SKM-1 treated with dmso at 0.1 percent for 144 hours (cell line): Measurements from ENCODE around the gene CFAP20.
"Not testable (repeated sequence)": the region's sequence is repeated elsewhere in the genome, so short reads cannot be mapped to it uniquely, and the experiment has no call there.

Experiments
- DNase-seq: peaks from one replicate; lab custom pipeline; 2025; ENCODE audit not compliant: unreplicated experiment; lab: John Stamatoyannopoulos, UW

The CFAP20 gene

DNA sequence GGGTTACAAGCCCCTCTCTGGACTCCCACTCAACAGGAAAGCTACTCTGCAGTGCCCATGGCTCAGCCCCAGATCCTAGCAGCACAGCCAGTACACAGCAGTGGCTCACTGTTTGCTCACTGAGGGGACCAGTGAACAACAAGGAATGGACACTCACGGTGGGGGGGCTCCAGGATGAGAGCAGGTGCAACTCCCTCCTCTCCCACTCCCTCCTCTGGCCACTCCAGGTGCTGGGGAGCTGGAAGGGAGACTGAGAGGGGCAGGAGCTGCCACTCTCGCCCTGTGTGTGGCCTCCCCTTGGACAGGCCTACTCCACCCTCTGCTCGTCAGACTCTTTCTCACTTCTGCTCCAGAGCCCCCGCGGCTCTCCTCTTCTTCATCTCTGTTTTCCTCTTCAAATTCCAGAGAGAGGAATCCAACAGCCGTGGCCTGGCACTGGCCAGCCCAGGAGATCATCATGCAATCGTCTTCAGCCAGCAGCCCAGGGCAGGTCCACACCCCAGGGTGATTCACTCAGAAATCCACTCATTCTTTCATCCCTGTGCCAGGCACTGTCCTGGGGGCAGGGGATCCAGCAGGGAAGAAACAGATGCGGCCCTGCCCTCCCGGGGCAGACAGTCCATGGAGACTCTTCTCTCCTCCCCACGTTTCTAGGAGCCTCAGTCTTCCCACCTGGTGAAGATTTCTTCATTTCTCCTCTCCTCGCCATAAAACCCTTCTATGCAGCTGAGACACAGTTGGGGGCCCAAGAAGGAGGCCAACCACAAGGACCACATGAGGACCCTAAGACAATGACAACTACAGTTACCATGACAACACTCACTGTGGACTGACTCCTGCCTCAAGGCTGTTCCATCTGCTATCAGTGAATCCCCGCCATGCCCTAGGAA is 30.7 kb downstream of the CFAP20 start:
- no peak for DNase-seq

DNA sequence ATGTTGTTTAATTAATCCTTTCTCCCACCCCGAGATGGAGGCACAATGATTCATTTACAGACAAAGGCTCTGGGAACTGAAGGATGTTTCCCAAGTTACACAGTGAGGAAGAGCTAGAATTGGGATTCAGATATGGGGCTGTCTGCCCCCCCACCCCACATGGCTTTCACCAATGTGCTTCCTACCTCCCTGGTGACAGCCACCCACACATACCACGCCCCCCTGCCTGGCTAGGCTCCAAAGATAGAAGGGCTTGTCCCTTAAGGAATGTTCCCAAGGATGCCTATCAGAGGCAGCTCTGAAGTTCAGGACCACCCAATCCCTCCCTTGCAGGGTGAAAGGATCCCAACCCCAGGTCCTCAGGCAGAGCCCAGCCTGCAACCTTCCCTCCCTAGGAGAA is 32.9 kb downstream of the CFAP20 start:
- no peak for DNase-seq

DNA sequence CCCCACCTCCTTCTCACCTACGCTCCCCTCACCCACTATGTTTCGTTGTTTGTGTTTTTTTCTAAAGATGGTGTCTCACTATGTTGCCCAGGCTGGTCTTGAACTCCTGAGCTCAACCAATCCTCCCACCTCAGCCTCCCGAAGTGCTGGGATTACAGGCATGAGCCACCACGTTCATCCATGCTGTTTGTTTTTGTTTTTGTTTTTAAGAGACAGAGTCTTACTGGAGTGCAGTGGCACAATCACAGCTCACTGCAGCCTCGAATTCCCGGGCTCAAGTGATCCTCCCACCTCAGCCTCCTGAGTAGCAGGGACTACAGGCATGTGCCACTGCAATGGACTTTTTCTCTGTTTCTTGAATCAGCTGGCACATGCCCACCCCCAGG is 33.6 kb downstream of the CFAP20 start:
- not testable (repeated sequence) for DNase-seq

- no peak for DNase-seq
Measured at GRCh38 chr16:58094791-58095574, 34.2 kb downstream of the CFAP20 start.

DNA sequence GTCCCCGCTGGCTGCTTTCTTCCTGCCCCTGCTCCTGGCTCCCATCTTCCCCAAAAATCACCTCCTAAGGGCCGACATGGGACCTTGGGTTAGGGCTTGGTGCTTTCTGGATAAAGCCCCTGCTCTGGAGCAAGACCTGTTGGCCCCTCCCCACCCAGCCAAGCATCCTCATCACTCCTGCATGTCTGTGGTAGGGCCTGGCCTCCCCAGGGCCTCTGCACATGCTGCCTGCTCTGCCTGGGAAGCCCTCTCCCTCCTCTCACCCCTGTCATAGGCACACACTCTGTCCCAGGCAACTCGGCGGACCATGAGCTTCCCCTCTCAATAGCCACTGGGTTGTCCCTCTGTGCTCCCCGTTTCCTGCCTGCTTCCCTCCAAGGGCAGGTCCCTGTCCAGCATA is 35.2 kb downstream of the CFAP20 start:
- no peak for DNase-seq

DNA sequence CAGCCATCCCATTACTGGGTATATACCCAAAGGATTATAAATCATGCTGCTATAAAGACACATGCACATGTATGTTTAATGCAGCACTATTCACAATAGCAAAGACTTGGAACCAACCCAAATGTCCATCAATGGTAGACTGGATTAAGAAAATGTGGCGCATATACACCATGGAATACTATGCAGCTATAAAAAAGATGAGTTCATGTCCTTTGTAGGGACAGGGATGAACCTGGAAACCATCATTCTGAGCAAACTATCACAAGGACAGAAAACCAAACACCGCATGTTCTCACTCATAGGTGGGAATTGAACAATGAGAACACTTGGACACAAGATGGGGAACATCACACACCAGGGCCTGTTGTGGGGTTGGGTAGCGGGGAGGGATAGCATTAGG is 38.8 kb downstream of the CFAP20 start:
- DNase-seq: not testable (repeated sequence)

DNA sequence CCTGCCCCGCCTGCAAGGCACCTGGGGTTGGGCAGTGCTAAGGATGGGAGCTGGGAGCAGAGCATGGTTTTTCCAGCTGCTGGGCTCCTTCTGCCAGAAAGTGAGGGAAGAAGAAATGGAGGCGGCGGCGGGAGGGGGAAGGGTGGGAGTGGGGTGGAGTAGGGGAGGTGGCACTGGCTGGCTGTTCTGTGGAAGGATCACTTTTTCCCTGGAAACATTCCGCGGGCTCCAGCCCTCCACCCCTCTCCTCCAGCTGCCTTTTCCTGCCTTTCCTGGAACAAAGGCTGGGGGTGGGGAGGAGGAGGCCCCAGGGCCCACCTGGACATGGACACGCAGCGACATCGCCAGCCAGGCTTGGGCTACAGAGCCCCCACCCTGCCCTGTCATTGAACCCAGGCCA is 41.1 kb downstream of the CFAP20 start:
- DNase-seq: no peak

- no peak for DNase-seq
Measured at GRCh38 chr16:58087209-58087913, 41.8 kb downstream of the CFAP20 start.

DNA sequence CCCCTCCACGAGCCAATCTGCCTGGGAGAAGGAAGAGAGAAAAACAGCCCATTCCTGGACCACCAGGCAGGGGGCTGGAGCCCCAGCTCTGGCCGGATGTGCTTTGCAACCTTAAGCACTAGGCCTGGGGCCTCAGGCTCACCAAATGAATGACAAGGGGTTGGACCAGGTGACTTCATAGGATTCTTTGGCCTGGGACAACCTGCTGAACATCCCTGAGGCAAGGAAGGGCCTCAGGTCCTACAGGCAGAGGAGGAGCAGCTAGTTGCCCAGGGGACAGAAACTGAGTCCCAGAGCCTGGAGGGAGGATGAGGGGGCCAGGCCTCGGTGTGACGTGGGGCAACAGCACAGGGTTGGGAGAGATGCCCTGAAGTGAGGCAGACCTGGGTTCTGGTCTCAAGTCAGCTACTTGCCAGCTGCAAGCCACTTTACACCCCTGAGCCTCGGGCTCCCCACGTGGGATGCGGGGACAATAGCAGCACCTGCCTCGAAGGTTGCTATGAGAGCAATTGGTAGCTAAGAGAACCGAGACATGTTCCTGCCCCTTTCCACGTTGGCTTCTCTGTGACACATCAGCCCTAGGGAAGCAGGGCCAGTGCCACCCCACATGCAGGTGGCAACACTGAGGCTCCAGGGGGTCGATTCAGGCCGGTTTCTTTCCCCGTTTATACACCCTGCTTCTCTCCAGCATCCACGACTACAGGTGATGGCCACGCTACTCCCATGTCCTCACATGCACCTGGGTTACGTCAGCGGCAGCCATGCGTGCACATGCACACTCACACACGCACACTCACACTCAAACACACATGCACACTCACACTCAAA is 42.6 kb downstream of the CFAP20 start:
- DNase-seq: no peak

- DNase-seq: no peak
Measured at GRCh38 chr16:58085584-58086251, 43.5 kb downstream of the CFAP20 start.

DNA sequence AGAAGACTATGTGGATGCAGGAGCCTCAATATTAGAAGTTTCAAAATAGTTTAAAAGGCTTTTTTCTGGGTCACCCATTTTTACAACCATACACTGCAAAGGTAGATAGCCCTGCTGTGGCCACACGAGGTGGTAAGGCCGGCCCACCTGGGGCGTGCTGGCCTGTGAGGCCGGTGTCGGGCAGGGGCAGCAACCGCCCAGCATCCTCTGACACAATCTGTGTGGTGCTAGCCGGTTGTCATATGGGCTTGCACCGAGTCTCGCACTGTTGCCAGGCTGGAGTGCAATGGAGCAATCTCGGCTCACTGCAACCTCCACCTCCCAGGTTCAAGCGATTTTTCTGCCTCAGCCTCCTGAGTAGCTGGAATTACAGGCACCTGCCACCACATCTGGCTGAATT is 44.0 kb downstream of the CFAP20 start:
- DNase-seq: no peak

DNA sequence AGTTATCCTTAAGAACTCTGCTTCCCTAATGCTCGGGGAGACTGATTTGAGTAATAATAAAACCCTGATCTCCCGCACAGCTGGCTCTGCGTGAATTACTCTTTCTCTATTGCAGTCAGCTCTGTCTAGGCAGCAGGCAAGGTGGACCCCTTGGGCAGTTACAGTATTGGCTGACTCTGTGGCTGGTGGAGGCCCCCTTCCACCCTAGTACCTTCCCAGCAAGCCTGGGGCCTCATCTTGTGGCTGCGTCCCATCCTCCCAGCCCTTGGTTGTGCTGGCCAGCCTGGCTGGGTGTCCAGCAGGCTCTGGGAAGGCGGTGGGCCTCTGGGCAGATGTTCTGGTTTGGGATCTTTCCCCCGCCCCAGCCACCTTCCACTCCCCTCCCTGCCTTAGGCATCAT is 44.5 kb downstream of the CFAP20 start:
- no peak for DNase-seq

GRCh38 chr16:58082381-58082780 is 46.8 kb downstream of the CFAP20 start:
- no peak for DNase-seq

DNA sequence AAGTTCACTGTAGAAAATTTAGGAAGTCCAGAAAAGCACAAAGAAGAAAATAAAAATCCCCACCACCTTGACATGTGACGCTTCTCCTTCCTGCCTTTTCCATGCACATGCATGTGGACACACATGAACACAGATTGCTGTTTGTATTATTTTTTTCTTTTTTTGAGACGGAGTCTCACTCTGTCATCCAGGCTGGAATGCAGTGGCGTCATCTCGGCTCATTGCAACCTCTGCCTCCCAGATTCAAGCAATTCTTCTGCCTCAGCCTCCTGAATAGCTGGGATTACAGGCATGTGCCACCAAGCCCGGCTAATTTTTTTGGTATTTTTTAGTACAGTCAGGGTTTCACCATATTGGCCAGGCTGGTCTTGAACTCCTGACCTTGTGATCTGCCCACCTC is 48.5 kb downstream of the CFAP20 start:
- not testable (repeated sequence) for DNase-seq

DNA sequence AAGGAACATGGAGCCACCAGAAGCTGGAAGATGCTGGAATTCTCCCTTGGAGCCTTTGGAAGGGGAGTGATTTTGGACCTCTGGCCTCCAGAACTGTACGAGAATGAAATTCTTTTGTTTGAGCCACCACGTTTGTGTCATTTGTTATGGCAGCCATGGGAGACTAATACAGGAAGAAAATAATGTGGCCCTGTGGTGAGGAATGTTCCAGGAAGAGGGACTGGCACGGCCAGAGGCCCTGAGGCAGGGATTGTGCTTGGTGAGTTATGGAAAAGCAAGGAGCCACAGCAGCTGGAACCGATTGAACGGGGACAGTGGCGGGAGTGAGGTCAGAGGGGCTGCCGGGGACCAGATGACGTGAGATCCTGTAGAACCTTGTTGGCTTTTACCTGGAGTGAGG is 51.4 kb downstream of the CFAP20 start:
- DNase-seq: no peak

- no peak for DNase-seq
Measured at GRCh38 chr16:58076514-58076913, 52.7 kb downstream of the CFAP20 start.

- DNase-seq: no peak
Measured at GRCh38 chr16:58074657-58075056, 54.5 kb downstream of the CFAP20 start.

GRCh38 chr16:58073086-58073485 is 56.1 kb downstream of the CFAP20 start:
- not testable (repeated sequence) for DNase-seq

GRCh38 chr16:58072134-58072533 is 57.0 kb downstream of the CFAP20 start:
- not testable (repeated sequence) for DNase-seq

DNA sequence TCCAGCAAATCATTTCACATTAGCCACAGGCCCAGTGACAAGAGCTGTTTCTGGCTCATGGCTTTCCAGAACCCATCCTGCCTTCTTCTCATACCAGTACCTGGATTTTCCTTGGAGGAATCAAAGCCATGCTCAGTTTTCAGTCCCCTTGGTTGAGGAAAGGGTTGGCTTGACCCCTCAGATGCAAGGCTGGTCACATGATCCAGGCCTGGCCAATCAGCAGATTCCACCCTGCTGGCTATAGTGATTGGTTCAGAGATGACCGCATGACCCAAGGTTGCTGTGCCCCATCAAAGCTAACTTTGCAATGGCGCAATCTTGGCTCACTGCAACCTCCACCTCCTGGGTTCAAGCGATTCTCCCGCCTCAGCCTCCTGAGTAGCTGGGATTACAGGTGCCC is 58.6 kb downstream of the CFAP20 start:
- no peak for DNase-seq
